Kidney glomerular epithelial cell (primary cell): ENCODE data around the gene GADD45A.
"Not testable (repeated sequence)": the region's sequence is repeated elsewhere in the genome, so short reads cannot be mapped to it uniquely, and the experiment has no call there.

Experiments used
- DNase-seq: peaks from one replicate; lab custom pipeline; 2025; lab: John Stamatoyannopoulos, UW

Gene GADD45A, protein sequence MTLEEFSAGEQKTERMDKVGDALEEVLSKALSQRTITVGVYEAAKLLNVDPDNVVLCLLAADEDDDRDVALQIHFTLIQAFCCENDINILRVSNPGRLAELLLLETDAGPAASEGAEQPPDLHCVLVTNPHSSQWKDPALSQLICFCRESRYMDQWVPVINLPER

GRCh38 chr1:67685067-67685557 is at the start of gene GADD45A:
Gene GADD45A, plus strand, starts transcription at chr1:67685201. Its CDS starts 294 bp downstream, at chr1:67685495.
- peak; percentile 96 for DNase-seq

GRCh38 chr1:67636146-67636545 is 48.9 kb upstream of the GADD45A start:
- DNase-seq = no peak

DNA sequence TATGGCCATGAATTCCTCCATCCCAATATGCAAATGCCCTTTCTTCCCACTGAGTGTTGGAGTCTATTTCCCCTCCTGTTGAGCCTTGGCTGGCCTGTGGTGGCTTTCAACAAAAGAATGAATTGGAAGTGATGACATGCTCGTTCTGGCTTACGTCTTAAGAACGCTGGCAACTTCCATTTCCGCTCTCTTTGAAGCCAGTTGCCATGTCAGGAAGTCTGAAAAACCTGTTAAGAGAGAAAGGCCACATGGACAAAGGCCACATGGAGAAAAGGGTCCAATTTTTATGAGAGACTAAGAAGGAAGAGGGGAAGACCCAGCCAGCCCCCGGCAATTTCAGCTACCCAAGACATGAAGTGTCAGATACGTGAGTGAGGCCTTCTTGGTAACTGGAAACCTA is 45.6 kb upstream of the GADD45A start:
- DNase-seq = no peak

GRCh38 chr1:67642629-67643028 is 42.4 kb upstream of the GADD45A start:
- no peak for DNase-seq

DNA sequence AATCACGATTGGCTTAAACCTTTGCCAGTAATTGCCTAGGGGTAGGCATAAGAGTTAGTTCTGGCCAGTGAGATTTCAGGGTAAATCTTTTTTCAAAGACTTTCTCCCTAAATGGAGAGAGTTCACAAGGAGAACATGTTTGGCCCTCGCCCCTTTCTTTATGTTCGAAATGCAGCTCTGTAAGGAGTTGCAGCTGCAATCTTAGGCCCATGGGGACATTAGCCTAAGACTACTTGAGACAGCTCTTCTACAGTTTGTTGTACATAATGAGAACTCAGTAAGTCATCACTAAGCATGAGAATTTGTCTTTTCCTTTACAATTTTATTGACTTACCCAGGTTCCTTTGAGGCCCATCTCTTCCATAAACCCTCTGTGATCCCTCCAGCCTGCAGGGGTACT is 40.4 kb upstream of the GADD45A start:
- no peak for DNase-seq

DNA sequence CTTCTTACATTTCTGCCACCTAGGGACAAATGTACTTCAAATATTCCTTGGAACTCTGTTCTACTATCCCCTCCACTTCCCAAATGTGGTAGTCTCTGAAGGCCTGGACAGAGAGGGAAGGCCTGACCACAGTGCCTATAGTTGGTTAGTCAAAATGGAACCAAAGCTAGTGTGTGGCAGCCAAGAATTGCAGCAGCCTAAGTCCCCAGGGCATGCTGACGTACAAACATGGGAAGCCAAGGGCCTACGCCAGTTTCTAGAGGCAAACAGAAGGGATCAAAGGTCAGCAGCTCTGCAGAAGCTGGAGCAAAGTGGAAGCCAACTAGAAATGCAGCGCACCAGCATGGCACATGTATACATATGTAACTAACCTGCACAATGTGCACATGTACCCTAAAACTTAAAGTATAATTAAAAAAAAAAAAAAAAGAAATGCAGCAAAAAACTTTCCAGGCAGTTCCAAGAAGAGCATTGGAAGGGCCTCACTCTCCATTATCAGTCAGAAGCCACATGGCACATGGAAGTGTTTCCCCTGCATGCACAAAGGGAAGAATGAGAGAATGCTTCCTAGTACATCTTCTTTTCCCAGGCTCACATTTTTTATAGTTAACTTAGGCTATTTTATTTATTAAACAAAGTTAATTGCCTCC is 39.4 kb upstream of the GADD45A start:
- DNase-seq = no peak

GRCh38 chr1:67646145-67647035 is 38.6 kb upstream of the GADD45A start:
- peak; percentile 70 for DNase-seq

DNA sequence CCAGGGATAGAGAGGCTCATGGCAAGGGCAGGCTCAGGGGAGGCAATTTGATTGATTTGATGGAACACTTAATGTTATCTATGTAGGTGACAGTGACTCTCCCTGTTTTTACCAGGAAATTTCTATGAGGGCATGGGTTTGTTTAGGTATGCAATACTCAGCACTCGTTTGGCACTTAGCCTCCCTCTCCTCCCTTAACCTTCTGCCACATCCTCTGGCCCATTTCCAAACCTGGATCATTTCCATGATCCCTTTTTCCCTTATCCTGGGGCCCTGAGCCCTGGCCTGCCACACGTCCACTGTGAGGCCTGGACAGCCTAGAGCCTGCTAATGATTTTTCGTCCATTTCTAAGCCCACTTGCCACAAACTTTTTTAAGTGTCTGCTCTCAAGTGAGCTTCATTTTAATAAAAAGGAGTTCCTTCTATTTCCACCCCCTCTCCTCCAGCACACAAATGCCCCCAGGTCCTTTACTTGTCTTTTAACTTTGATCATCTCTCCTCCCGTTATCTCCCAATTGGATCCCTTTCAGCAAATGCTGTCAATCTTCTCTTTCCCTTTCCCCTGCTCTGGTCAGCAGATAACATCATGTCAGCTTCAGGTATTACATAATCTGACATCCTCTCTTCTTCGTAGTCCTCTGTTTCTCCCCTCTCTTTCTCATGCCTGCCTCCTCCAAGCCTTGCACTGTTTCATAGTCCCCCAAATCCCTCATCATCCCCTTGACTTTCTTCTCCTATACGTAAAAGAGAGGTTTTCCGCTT is 37.8 kb upstream of the GADD45A start:
- DNase-seq = peak; percentile 31

GRCh38 chr1:67647814-67648358 is 37.1 kb upstream of the GADD45A start:
- DNase-seq = no peak

- DNase-seq = no peak
Observed at GRCh38 chr1:67648582-67649326, 36.2 kb upstream of the GADD45A start.

DNA sequence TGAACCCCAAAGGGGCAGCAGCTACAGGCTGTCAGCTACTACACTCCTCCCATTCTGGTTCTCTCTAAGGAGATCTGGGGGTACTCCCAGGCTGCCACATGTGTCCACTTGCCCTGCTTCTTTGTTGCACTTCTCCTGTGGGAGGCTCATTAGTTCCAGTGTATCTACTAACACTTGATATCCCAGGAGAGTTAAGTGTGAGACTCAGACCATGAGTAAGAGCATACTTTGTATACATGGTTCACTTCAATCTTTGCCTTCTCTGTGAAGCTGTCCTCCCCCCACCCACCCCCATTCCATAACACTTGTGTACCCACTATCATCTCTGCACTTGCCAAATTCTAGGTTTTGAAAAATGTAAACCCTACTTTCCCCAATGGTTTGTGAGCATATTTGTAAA is 34.9 kb upstream of the GADD45A start:
- DNase-seq = no peak

GRCh38 chr1:67651031-67651430 is 34.0 kb upstream of the GADD45A start:
- DNase-seq = no peak

- DNase-seq = peak; percentile 36
Observed at GRCh38 chr1:67652800-67653199, 32.2 kb upstream of the GADD45A start.

- no peak for DNase-seq
Observed at GRCh38 chr1:67653304-67653703, 31.7 kb upstream of the GADD45A start.

DNA sequence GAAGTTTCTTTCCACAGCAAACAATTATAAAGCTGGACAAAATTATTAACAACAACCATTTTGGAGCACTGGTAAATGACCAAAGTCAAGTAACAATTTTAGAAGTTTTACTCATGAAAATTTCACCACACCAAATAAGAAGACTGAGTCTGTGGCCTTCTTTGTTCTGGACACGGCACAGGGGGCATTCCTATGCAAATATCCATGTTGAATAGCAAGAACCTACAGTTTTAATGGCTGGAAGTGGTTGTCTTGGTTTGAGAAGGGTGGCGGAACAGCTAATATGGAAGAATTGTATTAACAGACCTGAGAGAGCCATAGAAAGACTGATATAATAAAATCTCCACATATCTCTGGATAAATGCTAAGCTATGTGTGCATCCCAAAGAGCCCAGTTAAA is 29.4 kb upstream of the GADD45A start:
- DNase-seq = no peak

- not testable (repeated sequence) for DNase-seq
Observed at GRCh38 chr1:67657152-67657551, 27.8 kb upstream of the GADD45A start.

- DNase-seq = no peak
Observed at GRCh38 chr1:67659229-67659628, 25.8 kb upstream of the GADD45A start.

DNA sequence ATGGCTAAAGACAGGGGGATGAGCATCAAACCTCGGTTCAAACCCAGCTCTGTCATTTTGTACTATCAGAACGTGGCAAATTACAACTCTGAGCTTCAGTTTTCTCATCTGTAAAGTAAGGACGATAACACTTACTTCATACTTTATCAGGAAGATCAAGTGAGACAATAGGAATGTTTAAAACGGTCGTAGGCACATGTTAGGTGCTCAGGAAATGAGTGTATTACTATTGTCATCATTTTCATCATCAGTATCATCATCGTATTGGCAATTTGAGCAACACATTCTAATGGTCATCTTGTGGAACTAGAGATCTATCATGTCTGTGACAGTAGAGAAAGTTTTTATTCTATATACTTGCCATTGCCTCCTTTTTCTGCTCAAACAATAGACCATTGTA is 22.1 kb upstream of the GADD45A start:
- DNase-seq = no peak

DNA sequence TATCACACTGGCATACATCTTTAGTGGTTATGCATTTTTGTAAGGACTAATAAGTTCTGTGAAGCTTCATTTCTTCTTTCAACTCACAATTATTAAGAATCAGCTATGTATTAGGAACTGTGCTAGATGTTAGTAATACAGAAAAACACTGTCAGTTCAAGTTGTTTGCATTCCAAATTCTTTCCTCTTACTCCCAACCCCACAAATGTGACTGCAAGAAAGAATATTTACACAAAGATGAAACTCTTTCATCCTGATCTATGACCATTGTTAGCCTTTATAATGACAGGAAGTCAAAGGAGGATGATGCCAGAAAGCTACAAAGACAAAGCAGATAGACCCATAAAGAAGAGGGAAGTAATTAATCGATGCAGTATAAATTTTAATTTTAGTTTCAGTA is 21.0 kb upstream of the GADD45A start:
- DNase-seq = no peak

DNA sequence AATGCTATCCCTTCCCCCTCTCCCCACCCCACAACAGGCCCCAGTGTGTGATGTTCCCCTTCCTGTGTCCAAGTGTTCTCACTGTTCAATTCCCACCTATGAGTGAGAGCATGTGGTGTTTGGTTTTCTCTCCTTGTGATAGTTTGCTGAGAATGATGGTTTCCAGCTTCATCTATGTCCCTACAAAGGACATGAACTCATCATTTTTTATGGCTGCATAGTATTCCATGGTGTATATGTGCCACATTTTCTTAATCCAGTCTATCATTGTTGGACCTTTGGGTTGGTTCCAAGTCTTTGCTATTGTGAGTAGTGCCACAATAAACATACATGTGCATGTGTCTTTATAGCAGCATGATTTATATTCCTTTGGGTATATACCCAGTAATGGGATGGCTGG is 19.7 kb upstream of the GADD45A start:
- not testable (repeated sequence) for DNase-seq

- DNase-seq = no peak
Observed at GRCh38 chr1:67666636-67667035, 18.4 kb upstream of the GADD45A start.
